DMS 273 treated with DMSO at 0.1 percent for 48 hours (cell line): Measurements from ENCODE around the gene FAM3B.

Experiments used
- DNase-seq: peaks from one replicate; lab custom pipeline; 2025; lab: John Stamatoyannopoulos, UW

Gene FAM3B

DNA sequence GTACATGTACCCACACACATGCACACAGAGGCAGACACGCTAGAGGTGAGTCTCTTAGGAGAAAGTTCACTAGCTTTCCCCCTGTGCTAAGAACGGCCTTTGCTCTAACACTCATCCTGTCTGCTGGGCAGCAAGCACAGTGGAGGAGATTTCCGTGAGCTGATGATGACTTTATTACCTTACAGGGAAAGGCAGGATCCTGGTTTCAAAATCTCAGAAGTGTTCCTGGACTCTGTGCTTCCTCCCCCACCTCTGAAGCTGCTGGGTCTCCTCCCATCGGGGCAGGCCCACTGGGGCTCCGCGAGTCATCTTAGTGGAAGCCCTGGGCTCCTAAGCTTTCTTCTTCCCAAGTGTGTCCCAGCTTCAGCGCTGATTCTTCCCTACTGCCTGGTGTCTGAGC lies 2.7 kb downstream of the FAM3B start:
- DNase-seq, result no peak

DNA sequence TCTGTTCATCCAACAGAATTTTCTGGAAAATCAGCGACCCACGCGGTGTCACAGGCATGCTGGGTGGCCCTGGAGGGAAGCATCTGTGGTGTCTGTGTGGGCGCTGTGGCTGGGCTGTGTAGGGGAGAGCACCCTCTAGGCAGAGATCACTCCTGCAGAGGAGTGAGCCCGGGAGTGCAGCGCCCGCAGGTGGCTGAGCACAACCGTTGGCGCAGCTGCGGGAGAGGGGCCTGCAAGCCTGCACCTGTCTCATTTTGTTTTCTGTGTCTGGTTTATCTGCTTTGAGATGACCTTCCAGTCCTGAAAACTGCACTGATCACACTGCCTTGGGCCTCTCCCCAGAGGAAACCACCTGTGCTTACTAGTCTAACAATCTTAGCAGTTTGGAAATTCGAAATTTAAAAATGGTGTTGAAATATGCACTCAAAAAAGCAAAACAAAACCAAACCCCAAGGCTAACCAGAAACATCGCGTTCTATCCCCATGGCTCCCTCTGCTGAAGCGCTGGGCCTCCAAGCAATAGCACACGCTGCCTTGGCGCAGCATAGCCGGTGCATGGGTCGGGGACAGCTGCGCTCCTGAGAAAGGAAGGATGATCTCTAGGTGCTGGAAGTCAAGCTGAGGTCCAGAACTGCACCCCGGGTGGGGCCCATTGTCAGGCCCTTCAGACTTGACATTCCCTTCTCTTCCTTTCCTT lies 4.8 kb downstream of the FAM3B start:
- DNase-seq, result no peak

DNA sequence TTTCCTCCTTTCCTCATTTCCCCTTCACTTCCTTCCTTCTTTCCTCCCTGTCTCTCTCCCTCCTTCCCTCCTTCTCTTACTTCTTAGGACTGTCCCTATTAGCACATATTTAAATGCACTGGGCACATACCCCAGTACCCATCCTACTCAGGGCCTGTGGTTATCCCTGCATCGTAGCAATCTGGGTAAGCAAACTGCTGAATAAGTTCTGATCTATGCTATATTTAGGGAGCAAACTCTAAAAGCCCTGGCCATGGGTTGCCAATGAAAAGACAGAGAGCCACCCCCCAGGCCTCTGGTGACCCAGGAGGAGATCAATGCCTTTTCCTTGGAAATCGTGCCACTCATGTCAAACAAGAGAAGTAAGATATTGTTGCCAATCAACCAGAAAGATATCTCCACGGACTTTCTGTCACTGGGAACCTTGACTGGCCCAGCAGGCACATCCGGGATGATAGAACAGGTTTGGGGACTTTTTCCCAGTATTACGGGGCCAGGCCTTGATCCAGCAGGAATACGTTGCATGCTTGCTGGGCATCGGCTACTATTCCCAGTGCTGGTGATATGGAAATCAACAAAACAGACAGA lies 5.4 kb downstream of the FAM3B start:
- no peak for DNase-seq

DNA sequence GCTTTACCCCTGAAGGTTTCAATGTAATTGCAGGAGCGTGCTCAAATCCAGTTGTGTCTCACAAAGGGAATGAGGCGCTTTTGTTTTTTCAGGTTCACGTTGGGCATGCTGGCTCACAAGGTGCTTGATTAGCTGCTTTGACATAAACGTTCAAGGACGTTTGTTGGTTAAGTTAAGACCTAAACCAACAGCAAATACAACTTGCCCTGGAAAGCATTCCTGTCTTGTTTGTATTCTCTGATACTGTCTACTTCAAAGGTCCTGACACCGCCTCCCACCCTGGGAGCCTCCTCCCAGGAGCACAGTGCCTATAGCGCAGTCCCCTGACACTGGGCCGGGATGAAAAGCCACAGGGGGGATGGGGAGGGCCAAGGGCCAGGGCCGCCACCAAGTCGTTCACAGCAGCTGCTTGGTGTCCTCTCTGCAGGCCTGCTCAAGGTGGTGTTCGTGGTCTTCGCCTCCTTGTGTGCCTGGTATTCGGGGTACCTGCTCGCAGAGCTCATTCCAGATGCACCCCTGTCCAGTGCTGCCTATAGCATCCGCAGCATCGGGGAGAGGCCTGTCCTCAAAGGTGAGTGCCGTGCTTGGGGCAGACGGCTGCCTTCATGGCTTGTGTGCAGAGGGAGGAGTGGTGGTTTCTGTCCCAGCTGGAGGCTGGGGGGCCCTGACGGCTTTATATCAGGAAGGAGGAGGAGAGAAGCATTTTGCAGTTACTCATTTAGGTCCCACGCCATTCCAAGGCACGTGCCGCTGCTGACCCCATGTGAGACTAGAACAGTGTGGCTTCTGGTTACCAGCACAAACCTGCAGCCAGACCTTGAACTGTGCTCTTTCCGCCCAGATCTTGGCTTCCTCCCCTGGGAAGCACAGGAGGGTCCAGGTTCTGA lies 6.1 kb downstream of the FAM3B start:
- no peak for DNase-seq

DNA sequence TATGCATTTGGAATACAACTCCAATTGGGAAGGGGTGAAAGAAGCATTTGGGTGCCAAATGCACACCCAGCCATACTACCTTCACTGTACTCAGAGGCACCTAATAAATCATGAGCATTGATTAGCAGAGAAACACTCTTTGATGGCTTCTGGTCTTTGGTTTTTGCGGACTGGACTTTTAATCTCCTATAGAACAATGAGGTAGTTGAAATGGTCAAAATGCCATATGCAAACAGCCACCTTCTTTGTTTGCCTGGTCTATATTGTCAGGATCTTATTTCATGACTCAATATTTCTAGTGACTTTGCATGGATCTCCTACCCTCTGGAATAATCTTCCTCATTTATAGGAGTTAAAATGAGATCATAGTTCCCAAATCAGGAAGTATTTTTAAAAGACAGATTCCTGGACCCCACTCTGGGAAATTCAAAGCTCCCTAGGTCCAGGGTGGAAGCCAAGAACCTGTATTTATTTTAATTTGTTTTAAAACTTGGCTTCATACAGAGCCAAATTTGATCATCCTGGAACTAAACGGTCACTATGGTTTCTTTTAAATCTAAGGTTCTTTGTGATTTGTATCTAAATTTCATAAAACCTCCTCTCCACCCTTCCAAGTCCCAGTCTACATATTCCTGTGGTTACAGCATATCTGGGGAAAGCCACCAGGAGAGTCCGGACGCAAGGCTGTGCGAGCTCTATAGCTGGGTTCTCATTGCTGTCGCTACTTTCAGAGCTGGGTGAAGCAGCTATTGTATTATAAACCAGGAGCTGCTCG lies 8.7 kb downstream of the FAM3B start:
- no peak for DNase-seq

DNA sequence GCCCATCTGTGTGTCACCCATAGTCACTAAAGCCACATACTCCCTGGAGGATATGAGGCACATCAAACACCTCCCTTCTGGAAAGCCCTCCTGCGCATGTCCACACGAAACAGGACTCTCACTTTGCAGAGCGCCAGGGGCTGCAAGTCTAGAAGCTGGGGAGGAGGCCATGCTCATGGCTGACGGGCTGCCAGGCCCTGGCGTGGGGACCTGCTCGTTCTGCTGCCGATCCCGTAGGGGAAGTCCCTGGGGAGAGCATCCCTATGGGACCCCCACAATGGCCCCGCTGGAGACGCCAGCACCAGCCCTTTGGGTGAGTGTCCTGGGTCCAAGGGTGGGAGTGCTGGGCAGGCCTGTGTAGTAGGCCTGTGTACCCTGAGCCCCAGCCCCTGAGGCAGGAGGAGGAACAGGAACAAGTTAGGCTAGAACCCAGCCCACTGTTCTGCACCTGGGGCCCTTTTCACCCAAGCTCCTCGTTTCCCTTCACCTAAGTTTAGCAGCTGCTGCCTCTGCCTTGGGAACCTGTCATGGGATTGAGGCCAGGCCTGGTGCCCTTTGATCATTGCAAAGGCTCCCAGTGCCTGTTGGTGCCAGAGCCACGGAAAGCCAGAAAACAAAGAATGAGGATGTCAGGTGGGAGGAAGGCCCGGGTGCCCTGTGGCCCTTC lies 9.9 kb downstream of the FAM3B start:
- no peak for DNase-seq

DNA sequence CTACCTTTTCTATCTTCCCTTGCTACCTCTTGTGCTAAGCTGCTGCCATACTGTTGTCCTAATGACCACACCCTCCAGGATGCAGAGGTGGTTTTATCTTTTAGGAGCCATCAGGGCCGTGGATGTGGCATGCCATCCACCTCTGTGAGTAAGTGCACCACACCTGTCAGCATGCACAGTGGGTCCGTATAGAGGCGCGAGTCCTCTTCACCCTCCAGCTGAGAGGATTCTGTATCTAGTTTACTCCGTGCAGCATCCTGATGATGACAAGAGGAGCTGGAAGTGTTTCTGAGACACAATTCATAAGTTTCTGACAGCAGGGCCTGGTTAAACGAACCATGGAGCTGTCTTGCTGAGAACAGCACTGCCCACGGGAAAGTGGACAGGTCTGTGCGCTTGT lies 11.2 kb downstream of the FAM3B start:
- DNase-seq, result no peak

DNA sequence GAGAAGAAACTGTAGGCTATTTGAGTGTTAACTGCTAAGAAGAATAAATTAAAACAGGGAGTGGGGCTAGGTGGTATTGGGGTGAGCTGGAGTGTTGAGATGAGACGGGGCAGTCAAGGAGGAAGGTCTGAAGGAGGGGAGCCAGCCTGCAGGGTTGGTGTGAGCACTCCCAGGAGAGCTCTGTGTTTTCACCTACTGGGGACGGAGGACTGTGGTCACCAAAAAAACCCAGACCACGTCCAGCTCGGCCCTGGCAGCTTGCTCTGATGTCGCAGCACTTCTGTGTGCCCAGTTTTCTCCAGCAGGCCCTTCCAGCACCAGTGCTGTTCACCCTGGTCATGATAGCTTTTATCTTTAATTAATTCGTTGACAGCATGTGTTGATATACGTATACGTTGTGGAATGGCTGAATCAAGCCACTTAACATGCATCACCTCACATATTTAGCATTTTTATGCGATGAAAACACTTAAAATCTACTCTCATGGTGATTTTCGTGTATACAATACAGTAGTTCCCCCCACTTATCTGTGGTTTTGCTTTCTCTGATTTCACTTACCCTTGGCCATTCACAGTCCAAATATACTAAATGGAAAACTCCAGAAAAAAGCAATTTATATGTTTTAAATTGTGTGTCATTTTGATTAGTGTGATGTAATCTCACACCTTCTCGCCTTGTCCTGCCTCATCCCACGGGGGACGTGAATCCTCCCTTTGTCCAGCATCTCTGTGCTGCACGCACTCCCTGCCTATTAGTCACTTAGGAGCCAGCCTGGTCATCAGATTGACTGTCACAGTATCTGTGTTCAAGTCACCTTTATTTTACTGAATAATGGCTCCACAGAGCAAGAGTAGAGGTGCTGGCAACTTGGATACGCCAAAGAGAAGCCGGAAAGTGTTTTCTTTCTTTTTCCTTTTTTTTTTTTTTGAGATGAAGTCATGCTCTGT lies 12.3 kb downstream of the FAM3B start:
- no peak for DNase-seq

DNA sequence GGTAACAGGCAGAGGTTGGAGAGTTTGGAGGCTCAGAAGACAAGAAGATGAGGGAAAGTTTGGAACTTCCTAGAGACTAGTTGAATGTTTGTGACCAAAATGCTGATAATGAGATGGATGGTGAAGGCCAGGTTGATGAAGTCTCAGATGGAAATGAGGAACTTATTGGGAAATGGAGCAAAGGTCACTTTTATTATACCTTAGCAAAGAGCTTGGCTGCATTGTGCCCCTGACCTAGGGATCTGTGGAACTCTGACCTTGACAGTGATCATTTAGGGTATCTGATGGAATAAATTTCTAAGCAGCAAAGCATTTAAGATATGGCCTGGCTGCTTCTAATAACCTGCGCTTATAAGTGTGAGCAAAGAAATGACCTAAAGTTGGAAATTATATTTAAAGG lies 17.2 kb downstream of the FAM3B start:
- DNase-seq, result no peak

DNA sequence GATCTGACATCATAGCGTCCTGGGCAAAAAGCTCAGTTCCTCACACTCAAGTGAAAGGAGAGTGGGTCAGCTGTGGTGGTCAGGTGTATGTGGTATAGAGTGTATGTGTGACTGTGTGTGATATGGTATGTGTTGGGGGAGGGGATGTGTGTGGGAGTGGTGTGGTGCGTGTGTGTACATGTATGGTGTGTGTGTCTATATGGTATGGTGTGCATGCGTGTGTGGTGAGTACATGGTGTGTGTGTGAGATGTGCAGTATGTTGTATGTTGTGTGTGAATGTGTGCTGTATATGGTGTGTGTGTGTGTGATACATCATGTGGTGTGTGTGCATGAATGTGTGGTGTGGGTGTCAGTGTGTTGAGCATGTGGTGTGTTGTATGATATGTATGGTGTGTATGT lies 20.9 kb downstream of the FAM3B start:
- DNase-seq, result no peak

DNA sequence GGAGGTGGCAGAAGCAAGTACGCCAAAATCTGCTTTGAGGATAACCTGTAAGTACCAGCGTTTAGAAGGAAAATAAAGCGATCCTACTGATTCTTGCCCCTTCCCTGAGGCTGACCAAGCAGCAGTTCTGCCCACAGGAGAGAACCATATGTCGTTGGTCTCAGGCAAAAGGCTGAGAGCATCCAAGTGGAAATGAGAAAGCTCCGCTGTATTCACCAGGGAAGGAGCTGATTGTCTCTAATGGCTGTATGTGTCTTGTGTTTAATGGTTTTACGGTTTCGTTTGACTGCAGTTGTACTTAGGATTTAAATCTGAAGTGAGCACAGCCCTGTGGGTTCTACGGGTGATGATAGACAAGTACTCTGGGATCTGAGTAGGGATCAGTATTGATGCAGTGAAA lies 21.9 kb downstream of the FAM3B start:
- DNase-seq, result no peak

DNA sequence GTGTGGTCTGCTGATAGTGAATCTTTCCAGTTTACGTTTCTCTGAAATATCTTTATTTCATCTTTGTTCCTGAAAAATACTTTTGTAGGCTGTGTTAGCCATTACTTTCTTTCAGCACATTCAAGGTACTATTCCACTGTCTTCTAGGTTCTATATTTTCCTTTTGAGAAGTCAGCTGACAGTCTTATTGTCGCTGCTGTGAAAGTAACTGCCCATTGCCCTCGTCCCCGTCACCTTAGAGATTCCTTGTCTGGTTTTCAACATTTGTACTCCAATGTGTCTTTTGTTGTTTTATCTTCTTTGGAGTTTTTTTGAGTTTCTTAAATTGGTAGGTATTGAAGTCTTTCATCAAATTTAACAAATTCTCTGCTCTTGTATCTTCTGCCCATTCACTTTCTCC lies 25.4 kb downstream of the FAM3B start:
- DNase-seq, result no peak

DNA sequence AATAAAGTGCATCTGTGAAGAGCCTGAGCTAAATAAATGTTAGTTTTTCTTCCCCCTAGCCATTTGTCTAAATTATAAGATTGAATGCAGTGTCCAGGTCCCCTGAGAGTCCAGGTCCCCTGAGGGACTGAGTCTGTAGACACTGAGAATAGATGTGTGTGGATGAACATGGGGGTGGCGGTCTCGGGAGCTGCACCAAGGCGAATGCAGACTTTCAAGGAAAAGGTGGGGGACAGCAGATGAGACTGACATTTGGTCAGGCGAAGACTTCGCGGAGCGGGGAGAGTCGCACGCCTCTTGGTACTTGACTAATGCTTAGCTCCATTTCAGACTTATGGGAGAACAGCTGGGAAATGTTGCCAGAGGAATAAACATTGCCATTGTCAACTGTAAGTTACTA lies 27.5 kb downstream of the FAM3B start:
- DNase-seq, result no peak

DNA sequence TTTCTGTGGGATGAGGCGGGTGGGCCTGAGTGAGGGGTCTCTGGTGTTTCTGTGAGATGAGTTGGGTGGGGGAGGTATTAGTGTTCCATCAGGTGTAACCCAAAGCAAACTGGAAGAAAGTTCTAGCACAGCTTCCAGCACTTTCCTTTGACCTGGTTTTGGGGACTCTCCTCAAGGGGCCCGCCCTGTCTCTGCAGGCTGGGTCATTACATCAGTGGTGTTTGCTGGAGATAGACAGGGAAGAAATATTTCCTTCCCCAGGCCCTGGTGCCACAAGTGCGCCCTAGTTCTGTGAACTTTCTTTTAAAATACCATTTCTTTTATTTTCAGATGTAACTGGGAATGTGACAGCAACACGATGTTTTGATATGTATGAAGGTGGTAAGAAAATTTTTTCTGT lies 28.8 kb downstream of the FAM3B start:
- no peak for DNase-seq

DNA sequence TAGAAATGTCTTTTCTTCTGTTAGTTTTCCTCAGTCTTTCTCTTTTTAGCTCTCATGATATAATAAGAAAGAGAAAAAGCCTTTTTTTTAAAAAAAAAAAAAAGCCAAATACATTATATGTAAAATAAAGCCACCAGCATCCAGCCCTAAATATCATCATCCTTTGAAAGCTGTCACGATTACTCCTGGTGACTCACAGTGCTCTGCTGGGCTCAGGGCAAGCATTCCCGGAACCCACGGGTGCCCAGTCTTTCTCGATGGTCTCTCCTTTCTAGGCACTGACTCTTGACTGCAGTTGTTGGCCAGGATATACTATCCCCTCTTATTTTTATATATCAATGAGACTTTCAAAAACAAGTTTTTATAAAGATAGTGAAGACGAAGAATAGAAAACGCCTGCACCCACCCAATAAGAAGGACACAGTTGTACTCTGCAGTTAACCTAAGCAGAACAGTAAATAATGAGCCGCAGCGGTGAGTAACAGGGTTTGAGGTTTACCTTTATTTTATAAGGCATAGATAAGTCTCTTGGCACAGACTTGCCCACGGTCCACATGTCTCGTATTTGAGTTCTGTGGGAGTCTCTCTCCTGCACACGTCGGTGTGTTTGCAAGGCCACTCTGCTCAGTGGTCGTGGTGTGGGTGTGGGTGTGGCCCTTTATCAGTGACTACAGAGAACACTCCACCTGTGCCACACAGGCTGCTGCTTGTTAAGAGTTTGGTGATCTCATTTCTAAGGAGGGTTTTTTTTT lies 29.5 kb downstream of the FAM3B start:
- DNase-seq, result no peak

DNA sequence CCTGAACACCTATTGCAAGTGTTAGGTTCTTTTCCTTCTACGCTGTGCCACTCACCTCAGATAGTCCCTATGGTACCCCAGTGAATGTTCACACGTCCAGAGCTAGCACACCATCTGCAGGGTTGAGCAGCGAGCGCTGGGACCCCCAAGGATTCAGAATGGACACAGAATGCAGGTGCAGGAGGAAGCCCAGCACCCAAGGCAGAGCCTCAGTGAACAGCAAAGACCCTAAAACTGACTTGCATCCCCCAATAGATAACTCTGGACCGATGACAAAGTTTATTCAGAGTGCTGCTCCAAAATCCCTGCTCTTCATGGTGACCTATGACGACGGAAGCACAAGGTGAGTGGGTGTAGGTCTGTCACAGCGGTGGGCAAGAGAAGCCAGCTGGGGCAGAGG lies 30.2 kb downstream of the FAM3B start:
- no peak for DNase-seq

DNA sequence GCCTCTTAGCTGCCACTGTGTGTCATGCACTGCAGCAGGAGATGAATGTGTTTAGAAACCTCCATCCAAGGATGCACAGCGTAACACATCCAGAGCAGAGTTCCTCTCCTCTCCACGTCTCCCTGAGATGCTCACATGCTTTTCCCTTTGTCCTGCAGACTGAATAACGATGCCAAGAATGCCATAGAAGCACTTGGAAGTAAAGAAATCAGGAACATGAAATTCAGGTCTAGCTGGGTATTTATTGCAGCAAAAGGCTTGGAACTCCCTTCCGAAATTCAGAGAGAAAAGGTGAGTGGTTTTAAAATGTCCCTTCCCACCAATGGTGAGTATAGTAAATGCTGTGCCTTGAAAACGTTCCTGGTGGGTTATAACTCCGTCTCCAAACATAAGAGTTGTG lies 31.8 kb downstream of the FAM3B start:
- no peak for DNase-seq

DNA sequence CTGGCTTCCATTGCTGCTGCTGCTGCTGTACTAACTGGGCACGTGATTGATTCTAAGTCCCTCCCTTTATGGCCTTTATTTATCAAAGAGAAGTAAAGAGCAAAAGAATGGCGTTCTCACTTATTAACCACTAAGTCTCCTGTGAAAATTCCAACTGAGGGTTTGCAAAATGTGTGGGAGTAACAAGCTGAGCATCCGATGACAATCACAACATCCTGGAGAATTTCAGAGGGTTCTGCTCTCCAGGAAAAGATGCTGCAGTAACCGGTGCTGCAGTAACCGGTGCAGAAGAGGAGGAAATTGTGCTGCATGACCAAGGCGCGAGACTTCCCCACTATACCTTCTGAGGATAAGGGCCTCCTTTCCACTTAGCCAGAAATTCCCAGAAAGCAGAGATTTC lies 32.5 kb downstream of the FAM3B start:
- DNase-seq, result no peak

DNA sequence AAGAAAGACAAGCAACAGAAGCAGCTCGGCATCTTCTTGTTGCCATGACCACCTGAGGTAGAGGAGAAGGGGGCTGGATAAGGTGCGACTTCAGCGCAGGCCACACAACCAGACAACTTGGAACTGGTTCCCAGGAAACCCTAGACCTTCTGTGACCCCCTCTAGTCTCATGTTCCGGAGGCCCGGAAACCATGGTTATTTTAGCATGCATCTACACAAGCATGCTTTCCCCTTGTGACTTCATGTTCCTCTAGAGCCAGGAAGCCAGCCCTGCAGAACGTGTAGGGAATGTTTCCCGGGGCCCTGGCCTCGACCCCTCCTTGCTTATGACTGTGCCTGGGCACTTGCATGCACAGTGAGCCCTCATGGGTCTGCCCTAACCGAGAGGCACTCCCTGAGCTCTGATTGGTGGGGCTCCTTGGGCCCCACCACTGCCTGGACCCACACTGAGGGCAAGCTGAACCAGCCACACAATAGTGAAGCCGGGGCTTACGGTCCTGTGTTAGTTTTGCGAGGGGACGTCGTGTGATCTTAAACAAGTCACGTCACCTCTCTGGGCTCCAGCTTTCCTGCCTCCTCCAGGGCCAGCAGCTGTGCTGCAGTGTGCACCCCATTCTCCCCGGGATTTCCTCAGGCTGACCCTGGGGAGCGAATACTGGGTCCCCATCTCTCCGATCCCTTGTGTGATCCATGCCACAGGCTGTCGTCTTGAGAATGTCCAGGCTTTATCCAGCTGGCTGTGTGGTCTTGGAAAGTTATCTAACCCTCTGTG lies 33.2 kb downstream of the FAM3B start:
- DNase-seq, result no peak
